MCF 10A (cell line): ENCODE data around the gene CBX6. TPM values are rescaled to one million over a fixed set of nuclear protein-coding genes. Genes with fewer than 3 reads are reported as not detected.

Source experiments
- BruUV-seq: library from RNA; stranded (reverse); fragments of 400-500 nt; replicated peaks from 2 replicates; lab custom pipeline; 2021; lab: Mats Ljungman, UMichigan
- CTCF ChIA-PET: fragments of 300-600 bp; sonication (Branson Sonifier 250); formaldehyde crosslinking; extraction: SDS; loops from one replicate; lab custom pipeline; 2021; ENCODE audit warnings: antibody characterized with exemption, inconsistent platforms; lab: Yijun Ruan, JAX
- POLR2A ChIA-PET: fragments of 300-600, 350-650 bp; sonication (Branson Sonifier 250); formaldehyde crosslinking; extraction: SDS; loops from one replicate; lab custom pipeline; 2020; ENCODE audit warnings: antibody characterized with exemption, inconsistent platforms; lab: Yijun Ruan, JAX
- DNase-seq: peaks from one replicate; pipeline ENCODE4 v3.0.0-alpha.2; 2018; ENCODE audit not compliant: unreplicated experiment
- H3K27ac Mint-ChIP-seq: one replicate; pipeline ENCODE4 v1.8.0; 2022; ENCODE audit warnings: mild to moderate bottlenecking, low read depth, mixed read lengths; ENCODE audit not compliant: unreplicated experiment
- H3K27me3 Mint-ChIP-seq: one replicate; pipeline ENCODE4 v1.8.0; 2022; ENCODE audit warnings: mixed read lengths; ENCODE audit not compliant: insufficient read depth, unreplicated experiment
- H3K36me3 Mint-ChIP-seq: one replicate; pipeline ENCODE4 v1.8.0; 2022; ENCODE audit warnings: mild to moderate bottlenecking, moderate library complexity, mixed read lengths; ENCODE audit not compliant: insufficient read depth, unreplicated experiment
- H3K4me1 Mint-ChIP-seq: one replicate; pipeline ENCODE4 v1.8.0; 2022; ENCODE audit warnings: mixed read lengths; ENCODE audit not compliant: insufficient read depth, unreplicated experiment
- H3K4me3 Mint-ChIP-seq: one replicate; pipeline ENCODE4 v1.8.0; 2022; ENCODE audit warnings: mild to moderate bottlenecking, moderate library complexity, mixed read lengths; ENCODE audit not compliant: unreplicated experiment
- H3K9me3 Mint-ChIP-seq: one replicate; pipeline ENCODE4 v1.8.0; 2022; ENCODE audit warnings: mixed read lengths; ENCODE audit not compliant: unreplicated experiment
- intact Hi-C: fragments of 100-400 bp; cut with micrococcal nuclease; formaldehyde crosslinking; loops from 2 replicates; pipeline ENCODE4 v1.14.1; 2022
- total RNA-seq: library from RNA; stranded (reverse); gene quantifications from 2 replicates; pipeline ENCODE4 v1.2.3, GENCODE V29; 2022
- TF ChIP-seq, protein P1 (sequence below): fragments of 200-600 bp; IDR thresholded peaks from one replicate; pipeline ENCODE4 v1.8.0; 2022; ENCODE audit warnings: antibody characterized with exemption, mild to moderate bottlenecking; ENCODE audit not compliant: unreplicated experiment

The CBX6 gene
- total RNA-seq, 1 experiment from 2014 or later = 22.9 TPM

DNA sequence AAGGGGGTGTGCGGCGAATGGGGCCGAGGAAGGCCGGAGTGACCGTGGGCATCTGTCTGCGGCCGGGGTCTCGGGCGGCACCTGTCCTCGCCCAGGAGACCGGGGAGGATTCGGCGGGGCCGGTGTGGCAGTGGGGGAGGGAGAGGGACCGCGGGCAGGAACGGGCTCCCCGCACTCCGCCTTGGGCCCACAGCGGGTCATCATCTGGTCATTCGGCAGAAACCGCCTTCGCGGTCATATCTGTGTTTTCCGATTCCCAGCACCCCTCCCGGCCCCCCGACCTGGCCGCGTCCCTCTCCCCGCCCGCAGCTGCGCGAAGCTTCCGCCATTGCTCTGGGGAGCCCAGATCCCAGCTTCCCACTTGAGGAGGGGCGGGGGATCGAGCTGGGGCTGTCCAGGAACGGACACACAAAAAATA lies 824 bp upstream of the CBX6 start:
- TF ChIP-seq, protein P1, sequence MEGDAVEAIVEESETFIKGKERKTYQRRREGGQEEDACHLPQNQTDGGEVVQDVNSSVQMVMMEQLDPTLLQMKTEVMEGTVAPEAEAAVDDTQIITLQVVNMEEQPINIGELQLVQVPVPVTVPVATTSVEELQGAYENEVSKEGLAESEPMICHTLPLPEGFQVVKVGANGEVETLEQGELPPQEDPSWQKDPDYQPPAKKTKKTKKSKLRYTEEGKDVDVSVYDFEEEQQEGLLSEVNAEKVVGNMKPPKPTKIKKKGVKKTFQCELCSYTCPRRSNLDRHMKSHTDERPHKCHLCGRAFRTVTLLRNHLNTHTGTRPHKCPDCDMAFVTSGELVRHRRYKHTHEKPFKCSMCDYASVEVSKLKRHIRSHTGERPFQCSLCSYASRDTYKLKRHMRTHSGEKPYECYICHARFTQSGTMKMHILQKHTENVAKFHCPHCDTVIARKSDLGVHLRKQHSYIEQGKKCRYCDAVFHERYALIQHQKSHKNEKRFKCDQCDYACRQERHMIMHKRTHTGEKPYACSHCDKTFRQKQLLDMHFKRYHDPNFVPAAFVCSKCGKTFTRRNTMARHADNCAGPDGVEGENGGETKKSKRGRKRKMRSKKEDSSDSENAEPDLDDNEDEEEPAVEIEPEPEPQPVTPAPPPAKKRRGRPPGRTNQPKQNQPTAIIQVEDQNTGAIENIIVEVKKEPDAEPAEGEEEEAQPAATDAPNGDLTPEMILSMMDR = no peak
- CTCF ChIA-PET = interaction anchor here (1.8 kb wide), 1 partner anchor 107 kb away, joined by 3 read pairs; no protein-coding TSS in a partner anchor
- H3K27ac Mint-ChIP-seq = peak overlapping the region; percentile 35
- DNase-seq = no peak
- peaks cover 21% of the 10 kb centered on the region for H3K4me1 Mint-ChIP-seq
- peaks cover 5% of the 10 kb centered on the region for H3K36me3 Mint-ChIP-seq
- POLR2A ChIA-PET = interaction anchor here (0.6 kb wide), 1 partner anchor 16 kb away, joined by 3 read pairs; no protein-coding TSS in a partner anchor
- peak overlapping the region; percentile 82 for H3K4me3 Mint-ChIP-seq
- intact Hi-C loops = loop anchor here (5.0 kb wide), 3 partner anchors 49 to 444 kb away; partner anchors contain the start of genes APOBEC3B and RPL3
- no TSS peak for BruUV-seq
- no peaks in the 10 kb centered on the region for H3K9me3 Mint-ChIP-seq
- peaks cover 57% of the 10 kb centered on the region for H3K27me3 Mint-ChIP-seq

DNA sequence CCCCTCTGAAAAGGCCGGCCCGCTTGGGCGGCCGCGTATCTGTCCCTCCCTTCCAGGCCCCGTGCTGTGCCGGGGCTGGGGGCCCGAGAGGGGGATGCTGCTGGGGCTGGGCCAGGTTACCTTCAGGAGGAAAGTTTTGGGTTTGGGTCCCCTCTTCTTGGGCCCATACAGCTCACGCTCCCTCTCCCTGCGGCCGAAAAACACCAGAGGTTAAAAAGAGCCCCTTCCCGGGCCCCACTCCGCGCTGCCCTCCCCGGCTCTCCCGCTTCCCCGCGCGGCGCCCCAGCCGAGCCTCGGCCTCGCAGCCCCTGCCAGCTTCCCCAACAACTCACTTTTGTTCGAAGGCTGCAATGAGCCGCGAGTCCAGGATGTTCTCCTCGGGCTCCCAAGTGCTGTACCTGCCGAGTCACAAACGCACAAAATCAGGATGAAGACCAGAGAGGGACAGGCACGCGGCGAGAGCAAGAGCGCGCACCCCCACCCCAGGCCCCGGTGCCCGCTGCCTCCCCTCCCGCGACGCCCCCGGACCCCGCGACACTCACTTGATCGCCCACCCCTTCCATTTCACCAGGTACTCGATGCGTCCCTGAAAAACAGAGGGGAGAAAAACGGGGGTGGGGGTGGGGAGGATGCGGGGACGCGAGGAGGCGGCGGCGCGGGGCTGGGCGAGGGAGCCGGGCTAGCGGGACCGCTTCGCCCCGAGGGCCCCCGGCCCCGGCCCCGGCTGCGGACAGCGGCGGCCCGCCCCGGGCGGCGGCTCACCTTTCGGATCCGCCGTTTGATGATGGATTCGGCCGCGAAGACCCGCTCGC lies 450 bp downstream of the CBX6 start:
- Mint-ChIP-seq H3K4me3 (peak overlapping the region; percentile 82), H3K27me3 (peaks cover 44% of the 10 kb centered on the region), H3K27ac (peak overlapping the region; percentile 27), H3K4me1 (peaks cover 21% of the 10 kb centered on the region), H3K9me3 (no peaks in the 10 kb centered on the region), H3K36me3 (peaks cover 5% of the 10 kb centered on the region)
- ChIA-PET CTCF (interaction anchor here (0.6 to 3.9 kb wide), 26 partner anchors 10 to 719 kb away, joined by 3 to 65 read pairs (median 4); partner anchors contain the start of gene APOBEC3C), POLR2A (interaction anchor here (0.7 to 2.9 kb wide), 18 partner anchors 10 to 649 kb away, joined by 3 to 16 read pairs (median 4); partner anchors contain the start of genes APOBEC3B, APOBEC3C, ATF4 and CBX7)
- intact Hi-C loops = loop anchor here (2.0 to 5.0 kb wide), 4 partner anchors 51 to 446 kb away; partner anchors contain the start of genes APOBEC3B and RPL3
- TF ChIP-seq, protein P1 = no peak
- BruUV-seq = no TSS peak
- DNase-seq = no peak

DNA sequence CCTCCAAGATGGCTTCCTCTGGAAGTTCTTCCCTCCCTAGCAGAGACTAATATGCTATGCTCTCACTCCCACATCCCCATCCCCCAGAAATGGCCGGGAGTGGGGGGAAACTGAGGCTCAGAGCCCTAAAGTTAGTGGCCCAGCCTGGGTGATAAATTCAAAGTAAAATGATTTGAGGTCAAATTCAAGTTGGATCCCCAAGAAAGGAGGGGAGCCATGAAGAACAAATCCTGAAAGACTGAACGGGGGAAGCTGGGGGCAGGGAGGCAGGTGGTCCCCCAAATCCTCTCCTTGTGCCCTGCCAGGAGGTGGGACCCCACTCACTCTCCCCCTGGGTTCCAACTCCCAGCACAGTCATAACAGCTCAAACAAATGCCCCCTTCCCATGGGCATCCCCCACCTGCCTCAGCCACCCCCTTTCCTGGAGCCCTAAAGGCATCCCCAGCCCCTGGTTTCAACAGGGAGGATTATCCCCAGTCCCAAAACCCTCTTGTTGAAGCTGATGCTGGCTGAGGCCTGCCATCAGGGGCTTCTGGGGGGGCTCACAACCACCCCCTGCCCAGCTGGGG lies 1.1 kb downstream of the CBX6 start:
- TF ChIP-seq, protein P1 = no peak
- no peaks in the 10 kb centered on the region for H3K9me3 Mint-ChIP-seq
- no TSS peak for BruUV-seq
- H3K27me3 Mint-ChIP-seq = peaks cover 37% of the 10 kb centered on the region
- H3K36me3 Mint-ChIP-seq = peaks cover 5% of the 10 kb centered on the region
- H3K4me1 Mint-ChIP-seq = peaks cover 21% of the 10 kb centered on the region
- no peak for DNase-seq
- POLR2A ChIA-PET = interaction anchor here (0.6 to 2.9 kb wide), 13 partner anchors 10 to 449 kb away, joined by 3 to 16 read pairs (median 5); partner anchors contain the start of genes APOBEC3C, CBX7 and RPL3
- intact Hi-C loops = loop anchor here (1.0 to 5.0 kb wide), 5 partner anchors 51 to 446 kb away; partner anchors contain the start of genes APOBEC3B and RPL3
- H3K4me3 Mint-ChIP-seq = peak overlapping the region; percentile 82
- CTCF ChIA-PET = interaction anchor here (0.6 to 3.9 kb wide), 38 partner anchors 10 to 720 kb away, joined by 3 to 65 read pairs (median 5); partner anchors contain the start of gene APOBEC3C
- no peak overlapping the region for H3K27ac Mint-ChIP-seq
